ENCODE measurements around the gene SYVN1.

- TF ChIP-seq CTCF (IDR thresholded peaks at IDR 0.05) (peak in 2 of 6 experiments; percentile 16 to 25), POLR2A (IDR thresholded peaks at IDR 0.05) (peak; percentile 85 to 92)
Measured at GRCh38 chr11:65134240-65134951, at the start of gene SYVN1.

All from thyroid gland (tissue), 4 donors.